Body of pancreas (tissue), 4 donors: ENCODE measurements around the gene GNA15.

Experiments
- POLR2A ChIP-seq, 3 donors: fragments of 450-650 bp; IDR thresholded peaks; one replicate each; pipeline ENCODE4 v1.6.1; 2016; ENCODE audit warnings: antibody characterized with exemption in 3 of 3, mild to moderate bottlenecking in 2 of 3
- TF ChIP-seq, protein P1 (sequence below), 7 experiments: fragments of 450-650 bp in 4 of 7; fragments of 200-600 bp in 3 of 7; sonication (generic) in 3 of 7; IDR thresholded peaks; one replicate each; pipeline ENCODE4 v1.5.1; 2016 to 2019; ENCODE audit warnings: antibody characterized with exemption in 7 of 7

DNA sequence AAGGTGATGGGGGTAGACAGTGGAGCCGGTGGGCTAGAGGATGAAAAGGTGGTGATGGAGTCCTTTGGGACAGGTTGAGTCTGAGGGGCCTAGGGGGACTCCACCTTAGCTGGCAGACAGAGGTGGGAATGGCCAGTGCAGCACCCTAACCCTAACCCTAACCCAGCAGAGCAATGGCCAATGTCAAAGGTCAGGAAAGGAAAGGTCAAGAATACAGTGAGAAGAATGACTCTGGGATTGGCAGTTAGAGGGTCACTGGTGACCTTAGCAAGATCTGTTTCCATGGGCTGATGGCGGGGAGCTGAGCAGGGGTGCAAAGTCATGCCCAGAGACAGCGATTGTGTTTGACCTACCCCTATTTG, 16.6 kb downstream of the GNA15 start:
- no peak for TF ChIP-seq POLR2A (IDR thresholded peaks at IDR 0.05)
- TF ChIP-seq, protein P1, sequence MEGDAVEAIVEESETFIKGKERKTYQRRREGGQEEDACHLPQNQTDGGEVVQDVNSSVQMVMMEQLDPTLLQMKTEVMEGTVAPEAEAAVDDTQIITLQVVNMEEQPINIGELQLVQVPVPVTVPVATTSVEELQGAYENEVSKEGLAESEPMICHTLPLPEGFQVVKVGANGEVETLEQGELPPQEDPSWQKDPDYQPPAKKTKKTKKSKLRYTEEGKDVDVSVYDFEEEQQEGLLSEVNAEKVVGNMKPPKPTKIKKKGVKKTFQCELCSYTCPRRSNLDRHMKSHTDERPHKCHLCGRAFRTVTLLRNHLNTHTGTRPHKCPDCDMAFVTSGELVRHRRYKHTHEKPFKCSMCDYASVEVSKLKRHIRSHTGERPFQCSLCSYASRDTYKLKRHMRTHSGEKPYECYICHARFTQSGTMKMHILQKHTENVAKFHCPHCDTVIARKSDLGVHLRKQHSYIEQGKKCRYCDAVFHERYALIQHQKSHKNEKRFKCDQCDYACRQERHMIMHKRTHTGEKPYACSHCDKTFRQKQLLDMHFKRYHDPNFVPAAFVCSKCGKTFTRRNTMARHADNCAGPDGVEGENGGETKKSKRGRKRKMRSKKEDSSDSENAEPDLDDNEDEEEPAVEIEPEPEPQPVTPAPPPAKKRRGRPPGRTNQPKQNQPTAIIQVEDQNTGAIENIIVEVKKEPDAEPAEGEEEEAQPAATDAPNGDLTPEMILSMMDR (IDR thresholded peaks at IDR 0.05) = no peak
